Middle frontal gyrus (tissue), 1 donor: ENCODE data around the gene MESP2.

Source experiments
- DNase-seq: peaks from one replicate; pipeline ENCODE4 v3.0.0-alpha.2; 2015; ENCODE audit warnings: low spot score; ENCODE audit errors: extremely low spot score

Gene MESP2

DNA sequence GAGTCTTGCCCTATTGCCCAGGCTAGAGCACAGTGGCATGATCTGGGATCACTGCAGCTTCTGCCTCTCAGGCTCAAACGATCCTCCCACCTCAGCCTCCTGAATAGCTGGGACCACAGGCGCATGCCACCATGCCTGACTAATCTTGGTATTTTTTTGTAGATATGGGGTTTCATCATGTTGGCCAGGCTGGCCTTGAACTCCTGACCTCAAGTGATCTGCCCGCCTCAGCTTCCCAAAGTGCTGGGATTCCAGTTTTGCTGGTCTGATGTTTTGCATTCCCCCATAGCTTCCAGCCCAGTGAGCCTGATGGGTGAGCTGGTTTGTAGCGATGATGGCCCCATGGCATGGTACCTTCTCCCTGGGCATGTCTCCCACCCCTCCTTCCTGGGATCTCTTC, 20.4 kb upstream of the MESP2 start:
- DNase-seq = no peak

GRCh38 chr15:89756897-89757296, 19.2 kb upstream of the MESP2 start:
- DNase-seq = no peak

GRCh38 chr15:89758283-89758682, 17.8 kb upstream of the MESP2 start:
- no peak for DNase-seq

DNA sequence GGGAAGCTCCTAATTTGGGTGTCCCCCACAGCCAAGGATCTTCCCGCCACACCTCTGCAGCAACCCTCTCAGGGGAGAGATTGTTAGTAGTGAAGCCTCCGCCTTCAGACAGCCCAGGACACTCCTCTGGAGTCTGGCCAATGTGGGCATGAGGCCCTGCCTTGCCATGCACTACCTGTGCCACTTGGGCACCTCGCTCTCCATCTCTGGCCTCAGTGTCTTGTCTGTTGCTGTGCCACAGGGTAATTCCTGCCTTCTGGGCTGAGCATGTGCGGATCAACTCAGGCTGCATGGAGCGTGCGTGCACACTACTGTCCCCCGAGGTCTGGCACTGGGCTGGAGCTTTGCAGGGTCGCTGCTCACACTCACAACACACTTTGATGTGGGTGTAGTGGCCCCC, 17.2 kb upstream of the MESP2 start:
- no peak for DNase-seq

- DNase-seq = no peak
Observed at GRCh38 chr15:89759835-89760234, 16.3 kb upstream of the MESP2 start.

- peak; percentile 47 for DNase-seq
Observed at GRCh38 chr15:89760303-89761008, 15.7 kb upstream of the MESP2 start.

DNA sequence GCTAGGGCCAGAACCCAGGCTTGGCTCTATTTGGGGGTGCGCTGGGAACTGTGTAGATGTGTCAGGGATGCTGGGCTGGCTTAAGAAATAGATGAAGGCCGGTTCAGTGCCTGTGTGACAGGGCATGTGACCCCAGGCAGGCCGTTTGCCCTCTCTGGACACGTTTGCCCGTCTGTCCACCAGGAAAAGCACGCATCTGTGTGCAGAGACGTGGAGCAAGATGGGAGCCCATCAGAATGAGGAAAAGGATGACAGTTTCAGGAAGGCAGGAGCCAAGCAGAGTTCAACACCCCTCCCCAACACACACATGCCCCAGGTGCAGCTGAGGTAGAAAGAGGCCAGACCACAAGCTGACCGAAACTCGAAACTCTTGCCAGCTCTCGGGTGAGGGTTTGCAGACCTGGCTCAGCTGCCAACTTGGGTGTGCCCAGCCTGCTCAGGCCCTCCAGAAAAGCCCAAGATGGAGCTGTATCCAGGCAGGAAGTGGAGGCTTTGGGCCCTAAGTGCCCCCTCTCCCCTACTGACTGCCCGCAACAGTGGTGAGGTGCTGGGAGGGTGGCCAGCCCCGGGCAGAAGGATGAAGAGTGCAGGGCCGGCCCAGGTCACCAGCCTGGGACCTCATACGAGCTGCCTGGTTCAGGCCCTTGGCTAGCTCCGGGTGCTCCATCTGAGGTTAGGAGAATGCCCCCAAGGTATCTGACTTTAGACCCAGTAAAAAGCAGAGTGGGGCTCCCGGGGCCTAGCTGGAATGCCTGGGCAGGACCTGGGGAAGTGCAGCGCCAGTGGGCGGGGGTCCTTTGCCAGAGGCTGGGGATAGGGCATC, 14.9 kb upstream of the MESP2 start:
- no peak for DNase-seq

DNA sequence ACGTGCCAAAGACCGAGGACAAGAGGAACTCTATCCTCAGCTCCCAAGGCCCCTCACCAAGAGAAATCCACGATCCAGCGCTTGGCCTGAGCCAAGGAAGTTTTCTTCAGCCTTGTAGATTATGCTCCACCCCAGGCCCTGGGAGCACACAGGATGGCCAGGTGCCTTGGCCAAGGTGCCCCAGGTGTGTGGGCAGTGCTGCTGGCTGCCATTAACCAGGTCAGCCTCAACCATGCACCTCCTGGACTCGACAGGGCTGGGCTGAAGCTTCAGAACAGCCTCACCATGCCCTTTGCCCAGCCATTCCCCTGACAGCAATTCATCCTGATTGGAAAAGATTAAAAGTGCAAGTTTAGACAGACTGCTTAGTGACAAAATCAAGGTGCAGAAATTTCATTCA, 14.2 kb upstream of the MESP2 start:
- no peak for DNase-seq

- no peak for DNase-seq
Observed at GRCh38 chr15:89765694-89766093, 10.4 kb upstream of the MESP2 start.

- no peak for DNase-seq
Observed at GRCh38 chr15:89766357-89767311, 9.5 kb upstream of the MESP2 start.

GRCh38 chr15:89767411-89767915, 8.7 kb upstream of the MESP2 start:
- no peak for DNase-seq

DNA sequence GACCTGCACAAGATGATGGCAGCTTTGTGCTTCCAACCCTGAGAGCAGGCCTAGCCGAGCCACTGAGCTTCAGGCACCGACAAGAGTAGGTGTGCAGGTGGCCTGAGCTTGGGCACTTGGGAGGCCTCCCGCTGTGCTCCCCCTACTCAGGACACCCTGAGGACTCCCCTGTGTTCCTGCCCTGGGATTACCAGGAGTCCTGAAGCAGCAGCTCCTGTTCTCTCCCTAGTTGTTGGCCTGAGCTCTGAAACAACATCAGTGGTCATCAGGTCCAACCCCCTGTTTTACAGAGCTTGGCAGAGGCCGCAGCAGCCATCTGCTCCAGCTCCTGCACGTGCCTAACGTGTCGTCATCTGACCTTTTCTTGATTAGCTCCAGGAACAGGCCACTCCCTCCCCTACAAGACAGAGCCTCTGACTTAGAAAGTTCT, 8.0 kb upstream of the MESP2 start:
- no peak for DNase-seq

GRCh38 chr15:89769366-89769765, 6.8 kb upstream of the MESP2 start:
- no peak for DNase-seq

- DNase-seq = no peak
Observed at GRCh38 chr15:89770041-89770440, 6.1 kb upstream of the MESP2 start.

- DNase-seq = no peak
Observed at GRCh38 chr15:89772932-89773583, 3.1 kb upstream of the MESP2 start.

DNA sequence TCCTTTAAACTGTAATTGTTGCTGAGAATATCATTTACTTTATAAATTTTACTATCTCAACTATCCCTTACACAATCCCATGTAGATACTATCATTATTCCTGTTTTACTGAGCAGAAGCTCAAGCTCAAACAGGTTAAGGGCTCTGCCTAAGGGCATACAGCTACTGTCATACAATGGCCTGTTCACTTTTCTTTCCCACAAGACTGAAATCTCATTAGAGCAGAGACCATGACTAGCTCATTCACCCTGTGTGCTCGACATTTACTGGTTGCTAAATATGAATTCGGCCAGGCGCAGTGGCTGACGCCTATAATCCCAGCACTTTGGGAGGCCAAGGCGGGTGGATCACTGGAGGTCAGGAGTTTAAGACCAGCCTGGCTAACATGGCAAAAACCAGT, 1.6 kb upstream of the MESP2 start:
- DNase-seq = no peak

- no peak for DNase-seq
Observed at GRCh38 chr15:89775815-89776214, 317 bp upstream of the MESP2 start.

- DNase-seq = no peak
Observed at GRCh38 chr15:89777073-89777751, 1.1 kb downstream of the MESP2 start.

GRCh38 chr15:89777782-89778380, 1.7 kb downstream of the MESP2 start:
- no peak for DNase-seq

DNA sequence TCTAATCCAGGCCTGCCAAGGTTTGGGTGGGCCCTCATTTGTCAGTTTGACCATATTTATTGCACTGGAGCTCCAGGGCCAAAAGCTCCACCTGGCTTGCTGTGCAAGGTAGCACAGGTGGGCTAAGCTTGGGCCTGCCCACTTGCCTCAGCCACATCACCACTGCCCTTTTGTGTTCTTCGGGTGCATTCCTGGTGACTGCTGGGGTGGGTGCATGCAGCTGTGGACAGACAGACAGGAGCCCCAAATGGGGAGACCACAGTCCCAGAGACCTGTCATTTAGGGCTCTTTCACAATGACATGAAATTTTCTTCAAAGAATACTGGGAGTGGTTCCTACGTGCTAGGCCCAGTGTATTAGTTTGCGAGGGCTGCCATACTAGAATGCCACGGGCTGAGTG, 2.7 kb downstream of the MESP2 start:
- no peak for DNase-seq
